Measurements from ENCODE around the gene PLAC8L1.

Gene PLAC8L1

DNA sequence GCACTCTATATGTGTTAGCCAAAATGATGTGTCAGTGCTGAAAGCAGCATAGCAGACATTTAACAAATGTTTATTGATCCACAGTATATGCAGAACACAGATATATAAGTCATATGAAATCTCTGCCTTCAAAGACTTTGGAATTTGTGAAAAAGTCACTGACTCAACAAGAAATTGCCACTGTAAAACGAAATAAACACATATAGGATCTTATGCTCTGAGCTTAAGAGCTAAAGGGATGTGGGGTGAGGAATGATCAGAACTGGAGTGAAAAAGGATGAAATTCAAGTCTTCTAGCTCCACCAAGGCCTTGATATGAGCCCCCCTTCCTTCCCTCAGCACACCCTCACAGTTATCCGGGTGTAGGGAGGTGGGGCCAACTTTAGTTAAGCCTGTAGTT is 49.9 kb downstream of the PLAC8L1 start:
- Histone ChIP-seq H3K4me3 (IDR thresholded peaks at IDR 0.05; ENCODE audit: insufficient read depth, low read depth, low read length) (no peak overlapping the region), H4K20me1 (ENCODE audit: insufficient read depth) (no peaks in the 10 kb centered on the region), H3K27me3 (ENCODE audit: insufficient read depth, low read depth) (no peaks in the 10 kb centered on the region), H2AFZ (ENCODE audit: low read depth) (no peak overlapping the region), H3K9ac (no peak overlapping the region), H3K4me2 (no peak overlapping the region), H3K27ac (no peak overlapping the region), H3K36me3 (ENCODE audit: insufficient read depth) (no peaks in the 10 kb centered on the region), H3K4me1 (ENCODE audit: low read depth, poor library complexity, severe bottlenecking) (no peaks in the 10 kb centered on the region), H3K79me2 (ENCODE audit: insufficient read depth, low read depth) (no peaks in the 10 kb centered on the region)
- TF ChIP-seq, protein P1, sequence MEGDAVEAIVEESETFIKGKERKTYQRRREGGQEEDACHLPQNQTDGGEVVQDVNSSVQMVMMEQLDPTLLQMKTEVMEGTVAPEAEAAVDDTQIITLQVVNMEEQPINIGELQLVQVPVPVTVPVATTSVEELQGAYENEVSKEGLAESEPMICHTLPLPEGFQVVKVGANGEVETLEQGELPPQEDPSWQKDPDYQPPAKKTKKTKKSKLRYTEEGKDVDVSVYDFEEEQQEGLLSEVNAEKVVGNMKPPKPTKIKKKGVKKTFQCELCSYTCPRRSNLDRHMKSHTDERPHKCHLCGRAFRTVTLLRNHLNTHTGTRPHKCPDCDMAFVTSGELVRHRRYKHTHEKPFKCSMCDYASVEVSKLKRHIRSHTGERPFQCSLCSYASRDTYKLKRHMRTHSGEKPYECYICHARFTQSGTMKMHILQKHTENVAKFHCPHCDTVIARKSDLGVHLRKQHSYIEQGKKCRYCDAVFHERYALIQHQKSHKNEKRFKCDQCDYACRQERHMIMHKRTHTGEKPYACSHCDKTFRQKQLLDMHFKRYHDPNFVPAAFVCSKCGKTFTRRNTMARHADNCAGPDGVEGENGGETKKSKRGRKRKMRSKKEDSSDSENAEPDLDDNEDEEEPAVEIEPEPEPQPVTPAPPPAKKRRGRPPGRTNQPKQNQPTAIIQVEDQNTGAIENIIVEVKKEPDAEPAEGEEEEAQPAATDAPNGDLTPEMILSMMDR (conservative IDR thresholded peaks at IDR 0.05; ENCODE audit: low read depth, low read length): no peak

DNA sequence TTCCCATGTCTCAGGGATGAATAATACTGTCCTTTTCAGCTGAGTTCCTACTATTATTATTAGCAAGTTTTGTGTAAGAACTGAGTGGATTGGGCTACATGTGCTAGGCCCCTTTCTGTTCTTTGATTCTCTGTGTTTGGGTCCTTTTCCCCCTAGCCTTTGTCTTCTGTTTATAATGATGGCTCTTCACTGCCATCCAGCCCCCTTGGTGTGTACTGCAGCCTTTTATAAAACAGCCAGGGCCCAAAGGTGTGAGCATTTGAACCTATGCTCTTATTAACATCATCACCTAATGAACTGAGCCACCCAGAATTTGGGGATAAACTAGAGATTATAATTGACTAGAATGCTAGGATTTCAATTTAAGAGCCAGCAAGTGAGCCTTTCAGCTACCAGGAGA is 52.6 kb downstream of the PLAC8L1 start:
- no peaks in the 10 kb centered on the region for H4K20me1 ChIP-seq (ENCODE audit: insufficient read depth)
- no peak overlapping the region for H3K4me3 ChIP-seq (IDR thresholded peaks at IDR 0.05; ENCODE audit: insufficient read depth, low read depth, low read length)
- H3K27me3 ChIP-seq (ENCODE audit: insufficient read depth, low read depth): no peaks in the 10 kb centered on the region

DNA sequence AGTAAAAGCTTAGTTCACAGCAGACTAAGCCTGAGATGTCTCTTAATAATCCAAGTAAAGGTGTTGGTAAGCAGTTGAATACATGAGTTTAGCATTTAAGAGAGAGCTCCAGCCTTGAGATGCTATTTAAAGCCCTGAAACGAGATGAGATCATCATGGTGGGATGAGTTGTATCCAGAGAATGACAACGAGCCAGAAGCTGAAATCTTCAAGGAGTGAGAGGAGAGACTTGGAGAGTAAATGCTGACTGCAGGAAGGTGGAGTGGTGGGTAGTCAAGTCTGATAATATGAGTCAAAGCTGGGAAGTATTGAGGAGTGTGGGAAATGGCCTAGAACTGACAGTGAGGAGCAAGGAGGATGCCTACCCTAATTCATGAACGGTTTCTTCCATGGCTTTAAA is 53.7 kb downstream of the PLAC8L1 start:
- Histone ChIP-seq H4K20me1 (ENCODE audit: insufficient read depth) (no peaks in the 10 kb centered on the region), H3K27ac (no peak overlapping the region), H3K4me2 (no peak overlapping the region), H3K36me3 (ENCODE audit: insufficient read depth) (no peaks in the 10 kb centered on the region), H3K9ac (no peak overlapping the region), H3K79me2 (ENCODE audit: insufficient read depth, low read depth) (no peaks in the 10 kb centered on the region), H2AFZ (ENCODE audit: low read depth) (no peak overlapping the region), H3K4me3 (IDR thresholded peaks at IDR 0.05; ENCODE audit: insufficient read depth, low read depth, low read length) (no peak overlapping the region), H3K4me1 (ENCODE audit: low read depth, poor library complexity, severe bottlenecking) (peaks cover 28% of the 10 kb centered on the region), H3K27me3 (ENCODE audit: insufficient read depth, low read depth) (no peaks in the 10 kb centered on the region)
- TF ChIP-seq, protein P1 (conservative IDR thresholded peaks at IDR 0.05; ENCODE audit: low read depth, low read length): no peak

More for the DNA sequence above, 52.6 kb downstream of the PLAC8L1 start:
- no peaks in the 10 kb centered on the region for H3K79me2 ChIP-seq (ENCODE audit: insufficient read depth, low read depth)
- no peak overlapping the region for H3K27ac ChIP-seq
- TF ChIP-seq, protein P1 (conservative IDR thresholded peaks at IDR 0.05; ENCODE audit: low read depth, low read length): peak; percentile 70
- no peak overlapping the region for H2AFZ ChIP-seq (ENCODE audit: low read depth)
- peaks cover 17% of the 10 kb centered on the region for H3K4me1 ChIP-seq (ENCODE audit: low read depth, poor library complexity, severe bottlenecking)
- H3K4me2 ChIP-seq: no peak overlapping the region
- no peaks in the 10 kb centered on the region for H3K36me3 ChIP-seq (ENCODE audit: insufficient read depth)
- no peak overlapping the region for H3K9ac ChIP-seq

DNA sequence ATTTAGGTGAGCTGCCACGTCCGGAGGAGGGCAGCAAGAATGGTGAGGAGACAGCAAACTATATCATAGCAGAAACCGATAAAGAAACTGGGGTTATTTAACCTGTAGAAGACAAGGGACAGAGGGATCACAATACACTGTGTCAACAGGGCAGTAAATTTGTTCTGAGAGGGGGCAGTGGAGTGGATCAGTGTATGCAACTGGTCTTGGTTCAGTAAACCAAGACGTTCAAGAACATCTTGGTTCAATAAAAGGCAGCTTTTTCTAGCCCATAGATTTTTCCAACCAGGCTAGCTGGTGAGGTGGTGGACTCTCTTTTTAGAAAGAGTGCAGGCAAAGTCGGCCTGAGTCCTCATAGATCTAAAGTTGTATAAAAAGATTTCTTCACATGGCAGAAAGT is 55.3 kb downstream of the PLAC8L1 start:
- Histone ChIP-seq H3K36me3 (ENCODE audit: insufficient read depth) (no peaks in the 10 kb centered on the region), H3K27ac (no peak overlapping the region), H3K79me2 (ENCODE audit: insufficient read depth, low read depth) (no peaks in the 10 kb centered on the region), H3K27me3 (ENCODE audit: insufficient read depth, low read depth) (no peaks in the 10 kb centered on the region), H3K4me1 (ENCODE audit: low read depth, poor library complexity, severe bottlenecking) (peaks cover 35% of the 10 kb centered on the region), H3K4me2 (no peak overlapping the region), H4K20me1 (ENCODE audit: insufficient read depth) (no peaks in the 10 kb centered on the region), H3K4me3 (IDR thresholded peaks at IDR 0.05; ENCODE audit: insufficient read depth, low read depth, low read length) (no peak overlapping the region), H2AFZ (ENCODE audit: low read depth) (no peak overlapping the region), H3K9ac (no peak overlapping the region)
- TF ChIP-seq, protein P1 (conservative IDR thresholded peaks at IDR 0.05; ENCODE audit: low read depth, low read length): no peak

DNA sequence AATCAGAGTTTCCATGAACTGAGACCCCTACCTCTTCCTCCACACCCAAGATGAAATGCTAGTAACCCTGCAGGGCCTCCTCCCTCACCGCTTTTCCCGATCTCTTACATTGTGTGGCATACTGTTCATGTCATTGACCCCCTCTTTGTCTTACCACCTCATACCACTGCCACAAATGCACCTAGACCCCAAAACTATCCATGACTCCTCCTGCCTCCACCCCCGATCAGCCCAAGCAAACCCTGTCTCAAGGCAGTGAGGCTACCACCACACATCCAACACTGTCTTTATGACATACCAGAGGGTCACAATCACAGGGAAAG is 55.7 kb downstream of the PLAC8L1 start:
- no peaks in the 10 kb centered on the region for H3K79me2 ChIP-seq (ENCODE audit: insufficient read depth, low read depth)
- H3K4me1 ChIP-seq (ENCODE audit: low read depth, poor library complexity, severe bottlenecking): peaks cover 35% of the 10 kb centered on the region
- H3K27ac ChIP-seq: no peak overlapping the region
- H2AFZ ChIP-seq (ENCODE audit: low read depth): no peak overlapping the region
- H3K27me3 ChIP-seq (ENCODE audit: insufficient read depth, low read depth): no peaks in the 10 kb centered on the region
- no peak overlapping the region for H3K9ac ChIP-seq
- H3K36me3 ChIP-seq (ENCODE audit: insufficient read depth): no peaks in the 10 kb centered on the region
- H3K4me3 ChIP-seq (IDR thresholded peaks at IDR 0.05; ENCODE audit: insufficient read depth, low read depth, low read length): no peak overlapping the region
- TF ChIP-seq, protein P1 (conservative IDR thresholded peaks at IDR 0.05; ENCODE audit: low read depth, low read length): no peak; the same call in 1 of the 2 replicates
- H4K20me1 ChIP-seq (ENCODE audit: insufficient read depth): no peaks in the 10 kb centered on the region
- no peak overlapping the region for H3K4me2 ChIP-seq
